HEK293 (cell line): Measurements from ENCODE around the gene IFNG.

Experiments used
- CTCF ChIA-PET: fragments of 350-600 bp; formaldehyde crosslinking; extraction: SDS; loops from one replicate; lab custom pipeline; 2021; ENCODE audit warnings: antibody characterized with exemption; lab: Yijun Ruan, JAX
- POLR2A ChIA-PET: fragments of 300-600 bp; formaldehyde crosslinking; extraction: SDS; loops from one replicate; lab custom pipeline; 2020; ENCODE audit warnings: antibody characterized with exemption, inconsistent platforms; lab: Yijun Ruan, JAX
- H3K27ac ChIP-seq: fragments of 200-500 bp; sonication (Bioruptor generic); 2 replicates; pipeline ENCODE4 v1.5.1; 2014; ENCODE audit warnings: low read depth, low read length, control low read depth, inconsistent platforms; ENCODE audit errors: extremely low read depth
- H3K36me3 ChIP-seq, 2 experiments: fragments of 200-500 bp in 1 of 2; sonication (Bioruptor generic) in 1 of 2; 1 replicate in 1 of 2; 2 replicates in 1 of 2; pipeline ENCODE4 v1.5.1; 2014 to 2017; ENCODE audit warnings: inconsistent platforms in 2 of 2, low read length in 2 of 2; ENCODE audit not compliant: control insufficient read depth in 2 of 2, insufficient read depth in 1 of 2
- H3K4me1 ChIP-seq: fragments of 200-500 bp; sonication (Bioruptor generic); 2 replicates; pipeline ENCODE4 v1.5.1; 2014; ENCODE audit warnings: mild to moderate bottlenecking, low read length, inconsistent platforms; ENCODE audit not compliant: control insufficient read depth, insufficient read depth
- H3K4me3 ChIP-seq: 2 replicates; pipeline ENCODE4 v1.5.1; 2011; ENCODE audit warnings: low read depth, mild to moderate bottlenecking, control low read depth, low read length, moderate library complexity
- H3K9me3 ChIP-seq: fragments of 200-500 bp; sonication (Bioruptor generic); 2 replicates; pipeline ENCODE4 v1.5.1; 2014; ENCODE audit warnings: low read depth, low read length, inconsistent platforms; ENCODE audit not compliant: control insufficient read depth, insufficient read depth
- HOXC10 ChIP-seq: sonication (generic); formaldehyde crosslinking; IDR thresholded peaks from 2 replicates; pipeline ENCODE4 v1.8.1; 2023; ENCODE audit warnings: mild to moderate bottlenecking, missing genetic modification reagents
- PRDM1 ChIP-seq: fragments of 450-650 bp; formaldehyde crosslinking; IDR thresholded peaks from 2 replicates; pipeline ENCODE4; 2016; ENCODE audit warnings: missing biosample characterization, missing genetic modification characterization
- PRDM10 ChIP-seq: fragments of 450-650 bp; formaldehyde crosslinking; IDR thresholded peaks from 2 replicates; pipeline ENCODE4 v1.5.1; 2016; ENCODE audit warnings: missing biosample characterization, missing genetic modification characterization
- PRDM6 ChIP-seq: fragments of 450-650 bp; formaldehyde crosslinking; IDR thresholded peaks from 2 replicates; pipeline ENCODE4 v1.5.1; 2017; ENCODE audit warnings: missing biosample characterization, missing genetic modification characterization
- SCRT2 ChIP-seq: fragments of 450-650 bp; formaldehyde crosslinking; IDR thresholded peaks from 2 replicates; pipeline ENCODE4 v1.5.1; 2016; ENCODE audit warnings: missing biosample characterization, missing genetic modification characterization
- SP3 ChIP-seq: fragments of 450-650 bp; formaldehyde crosslinking; IDR thresholded peaks from 2 replicates; pipeline ENCODE4 v1.5.1; 2016; ENCODE audit warnings: missing biosample characterization, missing genetic modification characterization
- ZBTB26 ChIP-seq: fragments of 450-650 bp; formaldehyde crosslinking; optimal IDR thresholded peaks from 2 replicates; pipeline ENCODE3; 2016; ENCODE audit warnings: missing biosample characterization, mild to moderate bottlenecking, missing genetic modification characterization
- ZFP37 ChIP-seq: fragments of 450-650 bp; formaldehyde crosslinking; IDR thresholded peaks from 2 replicates; pipeline ENCODE4 v1.5.1; 2016; ENCODE audit warnings: missing biosample characterization, missing genetic modification characterization
- ZNF138 ChIP-seq: fragments of 450-650 bp; formaldehyde crosslinking; IDR thresholded peaks from 2 replicates; pipeline ENCODE4 v1.5.1; 2016; ENCODE audit warnings: missing biosample characterization, missing genetic modification characterization, borderline replicate concordance
- ZNF157 ChIP-seq: fragments of 450-650 bp; formaldehyde crosslinking; IDR thresholded peaks from 2 replicates; pipeline ENCODE4 v1.5.1; 2016; ENCODE audit warnings: missing biosample characterization, missing genetic modification characterization
- ZNF280C ChIP-seq: fragments of 450-650 bp; formaldehyde crosslinking; IDR thresholded peaks from 2 replicates; pipeline ENCODE4 v1.5.1; 2016; ENCODE audit warnings: missing biosample characterization, missing genetic modification characterization
- ZNF398 ChIP-seq: fragments of 450-650 bp; formaldehyde crosslinking; IDR thresholded peaks from 2 replicates; pipeline ENCODE4 v1.5.1; 2017; ENCODE audit warnings: missing biosample characterization, missing genetic modification characterization
- ZNF449 ChIP-seq: fragments of 450-650 bp; formaldehyde crosslinking; IDR thresholded peaks from 2 replicates; pipeline ENCODE4 v1.5.1; 2017; ENCODE audit warnings: missing biosample characterization, mild to moderate bottlenecking, missing genetic modification characterization, moderate library complexity
- ZNF488 ChIP-seq: fragments of 450-650 bp; formaldehyde crosslinking; IDR thresholded peaks from 2 replicates; pipeline ENCODE4 v1.5.1; 2016; ENCODE audit warnings: missing biosample characterization, missing genetic modification characterization
- ZNF518A ChIP-seq: fragments of 450-650 bp; formaldehyde crosslinking; conservative IDR thresholded peaks from 2 replicates; pipeline ENCODE4 v1.5.1; 2016; ENCODE audit warnings: low read depth, missing biosample characterization, missing genetic modification characterization
- ZNF548 ChIP-seq: fragments of 450-650 bp; formaldehyde crosslinking; IDR thresholded peaks from 2 replicates; pipeline ENCODE4 v1.5.1; 2016; ENCODE audit warnings: missing biosample characterization, missing genetic modification characterization
- ZNF707 ChIP-seq: fragments of 450-650 bp; formaldehyde crosslinking; IDR thresholded peaks from 2 replicates; pipeline ENCODE4 v1.5.1; 2016; ENCODE audit warnings: missing biosample characterization, missing genetic modification characterization
- ZNF776 ChIP-seq: fragments of 450-650 bp; formaldehyde crosslinking; IDR thresholded peaks from 2 replicates; pipeline ENCODE4 v1.5.0; 2017; ENCODE audit warnings: missing biosample characterization, missing genetic modification characterization, borderline replicate concordance

IFNG gene

GRCh38 chr12:68203460-68203875, 43.9 kb upstream of the IFNG start (continued):
- TF ChIP-seq PRDM10 (tag by site-specific recombination), result no peak
- TF ChIP-seq PRDM1, result no peak
- TF ChIP-seq ZNF398 (tag by site-specific recombination), result no peak
- 0 out of 2 replicates have a peak, but pooled peaks have one; percentile 34 for TF ChIP-seq ZNF488 (tag by site-specific recombination)
- TF ChIP-seq ZNF280C, result no peak
- no peak for TF ChIP-seq ZBTB26 (tag by site-specific recombination)
- no peak for TF ChIP-seq ZNF548
- TF ChIP-seq HOXC10, result no peak
- no peak for TF ChIP-seq ZFP37 (tag by site-specific recombination)
- TF ChIP-seq PRDM6, result 0 out of 2 replicates have a peak, but pooled peaks have one; percentile 30
- peak; percentile 52; the same call in 1 of the 2 replicates for TF ChIP-seq SCRT2 (tag by site-specific recombination)
- no peak for TF ChIP-seq ZNF707 (tag by site-specific recombination)
- TF ChIP-seq ZNF138 (tag by site-specific recombination), result no peak
- TF ChIP-seq, all 188 proteins: peak for 8

GRCh38 chr12:68200854-68201253, 41.3 kb upstream of the IFNG start:
- POLR2A ChIA-PET, result no interaction called here
- Histone ChIP-seq H3K36me3 (no peaks in the 10 kb centered on the region), H3K4me3 (no peak overlapping the region), H3K27ac (no peak overlapping the region), H3K9me3 (no peaks in the 10 kb centered on the region), H3K4me1 (peaks cover 8% of the 10 kb centered on the region; the same call in 1 of the 2 replicates)
- CTCF ChIA-PET, result interaction anchor here (0.6 kb wide), 1 partner anchor 136 kb away, joined by 3 read pairs; no protein-coding TSS in a partner anchor
- TF ChIP-seq ZNF449 (tag by site-specific recombination) (no peak), ZNF518A (no peak), ZNF157 (tag by site-specific recombination) (no peak), ZNF776 (no peak), SP3 (tag by site-specific recombination) (no peak)
